IMR-90 (cell line): ENCODE data around the gene CUBN. TPM values are rescaled to one million over a fixed set of nuclear protein-coding genes. Genes with fewer than 3 reads are reported as not detected.

Source experiments
- ATAC-seq: fragments of 200-7000 bp; cut with Tn5 transposase; 2 replicates; pipeline ENCODE4 v1.9.1; 2020; ENCODE audit warnings: low read depth, mild to moderate bottlenecking, moderate library complexity
- BruUV-seq: library from RNA; stranded (reverse); fragments of 400-500 nt; replicated peaks from 2 replicates; lab custom pipeline; 2021; lab: Mats Ljungman, UMichigan
- CTCF ChIA-PET: fragments of 300-600 bp; formaldehyde crosslinking; extraction: SDS; loops from one replicate; lab custom pipeline; 2021; ENCODE audit warnings: antibody characterized with exemption; lab: Yijun Ruan, JAX
- POLR2A ChIA-PET: fragments of 300-600 bp; sonication (Branson Sonifier 250); formaldehyde crosslinking; loops from one replicate; lab custom pipeline; 2022; ENCODE audit warnings: antibody characterized with exemption; ENCODE audit not compliant: unreplicated experiment; lab: Charles Lee
- DNase-seq: peaks from one replicate; pipeline ENCODE4 v3.0.0; 2013
- H2AFZ ChIP-seq: replicated peaks from 2 replicates; pipeline ENCODE3; 2013; ENCODE audit warnings: low read length, mild to moderate bottlenecking; ENCODE audit not compliant: poor library complexity
- H2AK5ac ChIP-seq: 2 replicates; pipeline ENCODE4 v1.6.1; 2013; ENCODE audit warnings: low read depth, low read length, inconsistent platforms
- H2AK9ac ChIP-seq: replicated peaks from 2 replicates; pipeline ENCODE3; 2013; ENCODE audit warnings: mild to moderate bottlenecking, low read depth, low read length, moderate library complexity; ENCODE audit not compliant: poor library complexity
- H2BK120ac ChIP-seq: 2 replicates; pipeline ENCODE4 v1.6.1; 2013; ENCODE audit warnings: low read depth, low read length, inconsistent platforms
- H2BK15ac ChIP-seq: 3 replicates; pipeline ENCODE4 v1.6.1; 2013; ENCODE audit warnings: low read depth, low read length, inconsistent platforms
- H2BK20ac ChIP-seq: 2 replicates; pipeline ENCODE4 v1.6.1; 2013; ENCODE audit warnings: low read depth, mild to moderate bottlenecking, inconsistent platforms, low read length, moderate library complexity
- H2BK5ac ChIP-seq: 2 replicates; pipeline ENCODE4 v1.6.1; 2013; ENCODE audit warnings: mild to moderate bottlenecking, low read depth, low read length, inconsistent platforms; ENCODE audit not compliant: poor library complexity, severe bottlenecking
- H3K14ac ChIP-seq: replicated peaks from 2 replicates; pipeline ENCODE4 v1.6.1; 2013; ENCODE audit warnings: low read depth, low read length, inconsistent platforms
- H3K18ac ChIP-seq: 2 replicates; pipeline ENCODE4 v1.6.1; 2013; ENCODE audit warnings: low read depth, low read length, control low read depth
- H3K23ac ChIP-seq: 2 replicates; pipeline ENCODE4 v1.6.1; 2013; ENCODE audit warnings: low read depth, low read length, inconsistent platforms
- H3K27ac ChIP-seq: 2 replicates; pipeline ENCODE4 v1.5.1; 2013; ENCODE audit warnings: mild to moderate bottlenecking, control low read depth, low read length; ENCODE audit not compliant: insufficient read depth
- H3K27me3 ChIP-seq: 2 replicates; pipeline ENCODE4 v1.6.1; 2013; ENCODE audit warnings: low read length; ENCODE audit not compliant: control insufficient read depth, insufficient read depth
- H3K36me3 ChIP-seq: 2 replicates; pipeline ENCODE4 v1.6.1; 2013; ENCODE audit warnings: low read length, mixed read lengths; ENCODE audit not compliant: control insufficient read depth, insufficient read depth
- H3K4ac ChIP-seq: 2 replicates; pipeline ENCODE4 v1.6.1; 2013; ENCODE audit warnings: low read depth, low read length, inconsistent platforms
- H3K4me1 ChIP-seq: 2 replicates; pipeline ENCODE4 v1.6.1; 2013; ENCODE audit warnings: low read length, mixed read lengths; ENCODE audit not compliant: control insufficient read depth, insufficient read depth
- H3K4me2 ChIP-seq: 2 replicates; pipeline ENCODE4 v1.6.1; 2013; ENCODE audit warnings: low read depth, mild to moderate bottlenecking, control low read depth, low read length, moderate library complexity
- H3K4me3 ChIP-seq: 2 replicates; pipeline ENCODE4 v1.5.1; 2013; ENCODE audit warnings: low read depth, mild to moderate bottlenecking, control low read depth, low read length, moderate library complexity; ENCODE audit not compliant: insufficient read depth
- H3K56ac ChIP-seq: 2 replicates; pipeline ENCODE4 v1.6.1; 2013; ENCODE audit warnings: low read length, inconsistent platforms; ENCODE audit not compliant: insufficient read depth; ENCODE audit errors: extremely low read depth
- H3K79me1 ChIP-seq, 2 experiments: 2 replicates each; pipeline ENCODE4 v1.6.1; 2013; ENCODE audit warnings: low read length in 2 of 2, inconsistent platforms in 1 of 2, low read depth in 1 of 2
- H3K9ac ChIP-seq: 2 replicates; pipeline ENCODE4 v1.6.1; 2013; ENCODE audit warnings: low read depth, low read length, control low read depth
- H3K9me1 ChIP-seq: 2 replicates; pipeline ENCODE4 v1.6.1; 2013; ENCODE audit warnings: low read length, inconsistent platforms; ENCODE audit not compliant: insufficient read depth
- H3K9me3 ChIP-seq: 2 replicates; pipeline ENCODE4 v1.6.1; 2013; ENCODE audit warnings: low read length; ENCODE audit not compliant: control insufficient read depth, insufficient read depth
- H4K20me1 ChIP-seq: 2 replicates; pipeline ENCODE4 v1.6.1; 2013; ENCODE audit warnings: low read length, inconsistent platforms; ENCODE audit not compliant: insufficient read depth
- H4K5ac ChIP-seq: 2 replicates; pipeline ENCODE4 v1.6.1; 2013; ENCODE audit warnings: mild to moderate bottlenecking, low read depth, low read length, control low read depth
- H4K8ac ChIP-seq, 2 experiments: 2 replicates each; pipeline ENCODE4 v1.6.1; 2013; ENCODE audit warnings: low read depth in 2 of 2, low read length in 2 of 2, control low read depth in 1 of 2, inconsistent platforms in 1 of 2
- H4K91ac ChIP-seq: 2 replicates; pipeline ENCODE4 v1.6.1; 2013; ENCODE audit warnings: low read depth, low read length, inconsistent platforms; ENCODE audit not compliant: insufficient read depth
- BHLHE40 ChIP-seq: fragments of 150-350 bp; IDR thresholded peaks from 2 replicates; pipeline ENCODE4 v1.6.1; 2016; ENCODE audit warnings: mild to moderate bottlenecking, low read depth, low read length
- CEBPB ChIP-seq: IDR thresholded peaks from 2 replicates; pipeline ENCODE4 v1.6.1; 2012; ENCODE audit warnings: low read depth, low read length, improper control_type of control experiment
- CHD1 ChIP-seq: IDR thresholded peaks from 2 replicates; pipeline ENCODE4 v1.6.1; 2012; ENCODE audit warnings: low read depth, low read length, improper control_type of control experiment
- CTCF ChIP-seq: conservative IDR thresholded peaks from 2 replicates; pipeline ENCODE4 v1.5.1; 2012; ENCODE audit warnings: mild to moderate bottlenecking, low read depth, low read length, improper control_type of control experiment
- ELK1 ChIP-seq: fragments of 150-350 bp; IDR thresholded peaks from 2 replicates; pipeline ENCODE4 v1.6.1; 2016; ENCODE audit warnings: low read depth, mild to moderate bottlenecking, low read length, moderate library complexity, borderline replicate concordance
- FOS ChIP-seq: fragments of 150-350 bp; IDR thresholded peaks from 2 replicates; pipeline ENCODE4 v1.6.1; 2016; ENCODE audit warnings: low read depth, low read length
- MAZ ChIP-seq: IDR thresholded peaks from 2 replicates; pipeline ENCODE4 v1.6.1; 2012; ENCODE audit warnings: low read depth, mild to moderate bottlenecking, low read length, improper control_type of control experiment, moderate library complexity, borderline replicate concordance
- MXI1 ChIP-seq: IDR thresholded peaks from 2 replicates; pipeline ENCODE4 v1.6.1; 2012; ENCODE audit warnings: low read depth, mild to moderate bottlenecking, low read length, moderate library complexity, borderline replicate concordance
- NFE2L2 ChIP-seq: fragments of 150-350 bp; IDR thresholded peaks from 2 replicates; pipeline ENCODE4 v1.6.1; 2016; ENCODE audit warnings: low read depth, mild to moderate bottlenecking, low read length
- POLR2A ChIP-seq: IDR thresholded peaks from 2 replicates; pipeline ENCODE4 v1.6.1; 2012; ENCODE audit warnings: mild to moderate bottlenecking, low read depth, low read length
- RAD21 ChIP-seq: IDR thresholded peaks from 2 replicates; pipeline ENCODE4 v1.6.1; 2012; ENCODE audit warnings: low read length, improper control_type of control experiment
- RFX5 ChIP-seq: IDR thresholded peaks from 2 replicates; pipeline ENCODE4 v1.8.0; 2012; ENCODE audit warnings: low read depth, mild to moderate bottlenecking, low read length, moderate library complexity
- SMC3 ChIP-seq: fragments of 150-350 bp; IDR thresholded peaks from 2 replicates; pipeline ENCODE4 v1.6.1; 2016; ENCODE audit warnings: low read depth, mild to moderate bottlenecking, antibody characterized with exemption, low read length, moderate library complexity
- USF2 ChIP-seq: fragments of 150-350 bp; IDR thresholded peaks from 2 replicates; pipeline ENCODE4 v1.6.1; 2017; ENCODE audit warnings: mild to moderate bottlenecking, antibody characterized with exemption, low read length, low read depth
- WGBS, 2 experiments: methylation state at CpG; one replicate each; pipeline versions ENCODE4 v1.1.5 to v1.1.7; 2013; ENCODE audit warnings: missing lambda C conversion rate in 2 of 2; ENCODE audit not compliant: insufficient read length in 1 of 2; ENCODE audit errors: extremely low coverage in 2 of 2; 5-methylcytosine and 5-hydroxymethylcytosine counted together
- dilution Hi-C: fragments of 300-500 bp; cut with HindIII; formaldehyde crosslinking; loops from one replicate; pipeline ENCODE4 v1.14.3; 2018; ENCODE audit warnings: low sequenced_read_pairs; ENCODE audit not compliant: unreplicated experiment
- in situ Hi-C: fragments of 300-500 bp; cut with MboI; formaldehyde crosslinking; loops from 3 replicates; pipeline ENCODE4 v1.14.3; 2019; ENCODE audit warnings: low sequenced_read_pairs, inconsistent platforms, mixed read lengths
- intact Hi-C: fragments of 100-400 bp; cut with micrococcal nuclease; formaldehyde crosslinking; loops from 2 replicates; pipeline ENCODE4 v1.10.0; 2022
- polyA plus RNA-seq, 3 experiments: library from polyadenylated mRNA; depleted of rRNA; stranded (reverse); fragments of >200 nt; gene quantifications; 2 replicates each; pipeline ENCODE4 v1.2.3, GENCODE V29; 2012; ENCODE audit warnings: low replicate concordance in 1 of 3
- total RNA-seq: library from RNA; depleted of rRNA; stranded (reverse); fragments of >200 nt; gene quantifications from 2 replicates; pipeline ENCODE4 v1.2.3, GENCODE V29; 2012

The CUBN gene
- total and polyA plus RNA-seq, 2 of the 4 experiments (the other 2 are of a cell fraction): 0.19 to 0.54 TPM

GRCh38 chr10:17053513-17053912 is 76.1 kb downstream of the CUBN start:
- H4K8ac ChIP-seq: no peak overlapping the region
- no peak for DNase-seq
- no peak overlapping the region for H2BK5ac ChIP-seq
- H4K5ac ChIP-seq: no peak overlapping the region
- H2BK120ac ChIP-seq: no peak overlapping the region
- no peak overlapping the region for H3K4me2 ChIP-seq
- no peaks in the 10 kb centered on the region for H3K36me3 ChIP-seq
- peaks cover 2% of the 10 kb centered on the region; the same call in 1 of the 2 replicates for H3K9me3 ChIP-seq
- ChIA-PET POLR2A (no interaction called here), CTCF (no interaction called here)
- H3K4ac ChIP-seq: no peak overlapping the region
- no peak overlapping the region for H3K4me3 ChIP-seq
- peaks cover 6% of the 10 kb centered on the region for H3K4me1 ChIP-seq
- no peak overlapping the region for H3K14ac ChIP-seq
- WGBS, 2 experiments: no CpG with 5 or more reads among the region's 3 CpGs
- H3K9me1 ChIP-seq: peaks cover 5% of the 10 kb centered on the region
- dilution Hi-C loops (no loop called here), in situ Hi-C loops (no loop called here), intact Hi-C loops (no loop called here)
- H3K18ac ChIP-seq: no peak overlapping the region
- ATAC-seq: no peak
- BruUV-seq: no TSS peak
- TF ChIP-seq CEBPB (no peak), USF2 (no peak), POLR2A (no peak), ELK1 (no peak), BHLHE40 (no peak), RFX5 (no peak), RAD21 (no peak), NFE2L2 (no peak), CTCF (no peak), MAZ (no peak), SMC3 (no peak), FOS (no peak), MXI1 (no peak), CHD1 (no peak)
- no peak overlapping the region for H3K23ac ChIP-seq
- H3K56ac ChIP-seq: no peak overlapping the region
- no peaks in the 10 kb centered on the region for H3K27me3 ChIP-seq
- no peak overlapping the region for H3K9ac ChIP-seq
- no peak overlapping the region for H2AK5ac ChIP-seq
- H2BK20ac ChIP-seq: no peak overlapping the region
- H2BK15ac ChIP-seq: peak overlapping the region; percentile 76; the same call in 1 of the 3 replicates
- no peak overlapping the region for H2AFZ ChIP-seq
- H4K91ac ChIP-seq: no peak overlapping the region
- H4K20me1 ChIP-seq: no peaks in the 10 kb centered on the region
- no peak overlapping the region for H2AK9ac ChIP-seq
- no peak overlapping the region for H3K27ac ChIP-seq
- H3K79me1 ChIP-seq: peaks cover 0 to 5% of the 10 kb centered on the region in 2 experiments; a peak in 2 of 4 replicates
